Posterior vena cava (tissue), 2 donors: ENCODE measurements around the gene RPF1. TPM values are rescaled to one million over a fixed set of nuclear protein-coding genes. Genes with fewer than 3 reads are reported as not detected.
A peak's percentile ranks its signal among the peaks of the same experiment; 100 is the strongest.
"Not testable (repeated sequence)": the region's sequence is repeated elsewhere in the genome, so short reads cannot be mapped to it uniquely, and the experiment has no call there.

Experiments used
- DNase-seq: peaks from one replicate; pipeline ENCODE4 v3.0.0-alpha.2; 2020; ENCODE audit warnings: low spot score
- intact Hi-C, 2 donors: fragments of 100-400 bp; cut with DNase I; formaldehyde crosslinking; loops; one replicate each; pipeline versions ENCODE4 v1.14.1 to v1.14.2; 2022 to 2023
- long read RNA-seq, 2 donors: library from polyadenylated mRNA; unstranded; transcript quantifications; one replicate each; pipeline ENCODE4 v2.0.0, GENCODE V29; 2020 to 2021
- total RNA-seq, 2 donors: library from RNA; stranded (reverse); fragmentation: NEBNext Ultra II Directional; extraction: Animal tissue kit (Norgen Biotek cat#: 25700); gene quantifications; one replicate each; pipeline ENCODE4 v1.2.1, GENCODE V29; 2021
- donor health status: DM: yes; HTN: yes; CAD: no.
- donor health status: DM: yes; HTN: yes; CAD: no.

RPF1 gene, protein sequence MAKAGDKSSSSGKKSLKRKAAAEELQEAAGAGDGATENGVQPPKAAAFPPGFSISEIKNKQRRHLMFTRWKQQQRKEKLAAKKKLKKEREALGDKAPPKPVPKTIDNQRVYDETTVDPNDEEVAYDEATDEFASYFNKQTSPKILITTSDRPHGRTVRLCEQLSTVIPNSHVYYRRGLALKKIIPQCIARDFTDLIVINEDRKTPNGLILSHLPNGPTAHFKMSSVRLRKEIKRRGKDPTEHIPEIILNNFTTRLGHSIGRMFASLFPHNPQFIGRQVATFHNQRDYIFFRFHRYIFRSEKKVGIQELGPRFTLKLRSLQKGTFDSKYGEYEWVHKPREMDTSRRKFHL
- total RNA-seq: 10 to 100 TPM; 23.2 to 27.3 TPM
- long read RNA-seq, donor 1, partial matches to known transcripts: 1 of 5 reads
- long read RNA-seq, donor 1, other reads (novel, unspliced or antisense): 0 of 5 reads
- long read RNA-seq, donor 2, transcript RPF1-201 (9 exons, 1,385 nt): major isoform, 26 of 28 reads
- long read RNA-seq, donor 2, partial matches to known transcripts: 1 of 28 reads
- long read RNA-seq, donor 2, other reads (novel, unspliced or antisense): 1 of 28 reads

- peak; percentile 90 for DNase-seq
- intact Hi-C loops: no loop called here
Observed at GRCh38 chr1:84478876-84479868, at the start of gene RPF1. Gene RPF1 (plus strand): TSS chr1:84479266. CDS start chr1:84479282, 16 bp downstream.

- DNase-seq: no peak
- intact Hi-C loops: loop anchor here (5.0 to 10.0 kb wide), 2 partner anchors 286 to 293 kb away; partner anchors contain the start of gene PRKACB (in 1 of the 2)
Observed at GRCh38 chr1:84430546-84430945, 48.5 kb upstream of the RPF1 start.

GRCh38 chr1:84433258-84434080, 45.6 kb upstream of the RPF1 start:
- DNase-seq: no peak
- intact Hi-C loops: loop anchor here (5.0 to 10.0 kb wide), 2 partner anchors 289 to 296 kb away; partner anchors contain the start of gene PRKACB (in 1 of the 2)

GRCh38 chr1:84434081-84434769, 44.8 kb upstream of the RPF1 start:
- DNase-seq: no peak
- intact Hi-C loops: loop anchor here (5.0 to 10.0 kb wide), 2 partner anchors 289 to 297 kb away; partner anchors contain the start of gene PRKACB (in 1 of the 2)

DNA sequence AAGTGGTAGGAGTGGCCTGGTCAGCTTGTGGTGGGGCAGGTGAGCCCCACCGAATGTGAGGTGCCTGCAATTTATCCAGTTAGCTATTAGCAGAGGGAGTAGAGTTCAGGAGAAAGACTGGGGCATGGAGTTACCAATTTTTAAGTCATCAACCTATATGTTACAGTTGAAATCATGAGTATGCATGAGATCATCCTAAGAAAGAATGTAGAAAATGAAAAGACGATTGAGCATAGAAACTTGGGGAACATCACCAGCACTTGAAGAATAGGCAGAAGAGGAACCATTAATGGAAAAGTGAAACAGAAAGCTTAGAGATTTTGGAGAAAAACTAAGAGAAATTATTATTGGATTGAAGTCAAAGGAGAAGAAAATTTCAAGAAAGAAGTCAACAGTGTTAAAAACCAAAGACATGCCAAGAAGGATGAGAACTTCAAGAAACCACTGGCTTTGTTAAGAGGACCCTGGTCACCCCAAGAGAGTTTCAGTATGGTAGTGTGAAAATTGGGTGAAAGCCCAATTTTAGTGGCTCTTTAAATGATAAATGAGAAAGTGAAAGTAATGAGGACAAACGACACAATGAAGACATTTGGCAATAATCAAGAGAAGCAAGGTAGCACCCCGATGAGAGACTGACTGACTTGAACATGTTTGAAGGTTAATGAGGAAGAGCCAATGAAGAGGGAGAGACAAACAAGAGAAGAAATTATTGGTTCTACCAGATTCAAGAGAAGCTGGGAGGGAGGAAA, 44.1 kb upstream of the RPF1 start:
- DNase-seq: no peak
- intact Hi-C loops: loop anchor here (5.0 to 10.0 kb wide), 2 partner anchors 290 to 298 kb away; partner anchors contain the start of gene PRKACB (in 1 of the 2)

- intact Hi-C loops: loop anchor here in 1 of 2 donors (10.0 kb wide), 1 partner anchor 292 kb away; the partner anchor contains the start of gene PRKACB
- no peak for DNase-seq
Observed at GRCh38 chr1:84436876-84437655, 42.0 kb upstream of the RPF1 start.

DNA sequence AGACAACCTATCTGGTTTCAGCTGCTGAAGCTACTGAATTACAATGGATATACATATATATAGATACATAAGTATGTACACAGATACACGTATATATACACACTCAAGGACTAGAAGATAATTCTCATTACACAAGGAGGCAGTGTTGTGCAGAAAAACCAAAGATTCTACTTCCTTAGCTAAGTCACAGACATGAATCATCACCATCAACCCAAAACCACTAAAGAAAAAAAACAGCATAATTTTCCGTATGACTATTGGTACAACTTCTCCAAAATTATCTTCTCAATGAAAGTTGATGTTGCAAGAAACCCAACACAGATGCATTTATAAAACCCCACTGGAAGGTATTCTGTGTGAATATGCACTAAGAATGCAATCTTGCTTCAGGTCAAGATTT, 36.8 kb upstream of the RPF1 start:
- no peak for DNase-seq
- intact Hi-C loops: loop anchor here (5.0 to 10.0 kb wide), 2 partner anchors 313 to 330 kb away; no protein-coding TSS in a partner anchor

DNA sequence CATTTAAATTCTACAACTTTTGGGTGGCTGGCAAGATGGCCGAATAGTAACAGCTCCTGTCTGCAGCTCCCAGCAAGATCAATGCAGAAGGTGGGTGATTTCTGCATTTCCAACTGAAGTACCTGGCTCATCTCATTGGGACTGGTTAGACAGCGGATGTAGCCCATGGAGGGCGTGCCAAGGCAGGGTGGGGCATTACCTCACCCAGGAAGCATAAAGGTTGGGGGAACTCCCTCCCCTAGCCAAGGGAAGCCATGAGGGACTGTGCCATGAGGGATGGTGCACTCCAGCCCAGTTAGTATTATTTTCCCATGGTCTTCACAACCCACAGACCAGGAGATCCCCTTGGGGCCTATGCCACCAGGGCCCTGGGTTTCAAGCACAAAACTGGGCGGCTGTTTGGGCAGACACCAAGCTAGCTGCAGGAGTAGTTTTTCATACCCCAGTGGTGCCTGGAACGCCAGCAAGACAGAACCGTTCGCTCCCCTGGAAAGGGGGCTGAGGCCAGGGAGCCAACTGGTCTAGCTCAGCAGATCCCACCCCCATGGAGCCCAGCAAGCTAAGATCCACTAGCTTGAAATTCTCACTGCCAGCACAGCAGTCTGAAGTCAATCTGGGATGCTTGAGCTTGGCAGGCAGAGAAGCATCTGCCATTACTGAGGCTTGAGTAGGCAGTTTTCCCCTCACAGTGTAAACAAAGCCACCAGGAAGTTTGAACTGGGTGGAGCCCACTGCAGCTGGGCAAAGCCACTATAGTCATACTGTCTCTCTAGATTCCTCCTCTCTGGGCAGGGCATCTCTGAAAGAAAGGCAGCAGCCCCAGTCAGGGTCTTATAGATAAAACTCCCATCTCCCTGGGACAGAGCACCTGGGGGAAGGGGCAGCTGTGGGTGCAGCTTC, 36.1 kb upstream of the RPF1 start:
- intact Hi-C loops: loop anchor here (5.0 to 10.0 kb wide), 2 partner anchors 312 to 329 kb away; no protein-coding TSS in a partner anchor
- not testable (repeated sequence) for DNase-seq

DNA sequence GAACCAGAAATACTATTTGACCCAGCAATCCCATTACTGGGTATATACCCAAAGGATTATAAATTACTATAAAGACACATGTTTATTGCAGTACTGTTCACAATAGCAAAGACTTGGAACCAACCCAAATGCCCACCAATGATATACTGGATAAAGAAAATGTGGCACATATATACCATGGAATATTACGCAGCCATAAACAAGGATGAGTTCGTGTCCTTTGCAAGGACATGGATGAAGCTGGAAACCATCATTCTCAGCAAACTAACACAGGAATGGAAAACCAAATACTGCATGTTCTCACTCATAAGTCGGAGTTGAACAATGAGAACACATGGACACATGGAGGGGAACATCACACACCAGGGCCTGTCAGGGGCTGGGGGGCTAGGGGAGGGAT, 30.4 kb upstream of the RPF1 start:
- intact Hi-C loops: loop anchor here in 1 of 2 donors (10.0 kb wide), 1 partner anchor 306 kb away; no protein-coding TSS in a partner anchor
- not testable (repeated sequence) for DNase-seq

DNA sequence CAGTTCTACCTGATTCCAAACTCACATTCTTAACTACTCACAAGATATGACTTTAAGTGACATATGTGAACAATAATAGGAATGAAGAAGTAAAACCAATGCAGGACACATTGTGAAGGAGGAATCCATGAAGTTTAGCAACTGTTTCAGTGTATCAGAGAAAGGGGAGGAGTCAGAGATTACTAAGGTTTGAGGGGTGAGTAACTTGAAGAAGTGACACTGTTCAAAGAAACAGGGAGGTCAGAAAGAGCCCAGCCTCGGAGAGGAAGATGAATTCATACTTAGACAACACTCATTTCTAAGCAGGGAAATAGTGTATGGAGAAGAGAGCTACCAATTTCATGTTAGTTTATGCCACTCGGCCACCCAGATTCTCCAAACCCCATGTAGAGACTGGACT, 28.2 kb upstream of the RPF1 start:
- intact Hi-C loops: loop anchor here (10.0 kb wide), 2 partner anchors 154 to 164 kb away; no protein-coding TSS in a partner anchor
- DNase-seq: no peak

DNA sequence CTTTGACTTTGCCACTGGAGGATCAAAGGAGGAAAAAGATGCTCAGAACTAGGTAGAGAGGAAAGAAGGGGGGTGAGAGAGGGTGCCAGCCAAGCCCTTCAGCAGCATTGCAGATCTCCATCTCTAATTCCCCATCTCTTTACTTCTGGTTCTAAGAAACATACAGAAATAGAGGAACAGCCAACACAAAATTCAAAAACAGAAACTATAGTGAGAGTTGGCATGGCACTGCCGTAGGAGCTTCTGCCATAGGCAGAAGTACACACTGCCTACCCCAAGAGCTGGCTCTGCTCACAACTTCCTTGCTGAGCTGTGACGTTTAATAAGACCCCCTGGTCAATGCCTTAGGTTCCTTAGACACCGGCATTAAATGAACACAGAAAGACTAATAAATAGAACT, 26.6 kb upstream of the RPF1 start:
- intact Hi-C loops: loop anchor here (10.0 kb wide), 2 partner anchors 152 to 162 kb away; no protein-coding TSS in a partner anchor
- DNase-seq: no peak

- no peak for DNase-seq
- intact Hi-C loops: no loop called here
Observed at GRCh38 chr1:84462118-84462517, 16.9 kb upstream of the RPF1 start.

- intact Hi-C loops: no loop called here
Observed at GRCh38 chr1:84467298-84467697, 11.8 kb upstream of the RPF1 start.

DNA sequence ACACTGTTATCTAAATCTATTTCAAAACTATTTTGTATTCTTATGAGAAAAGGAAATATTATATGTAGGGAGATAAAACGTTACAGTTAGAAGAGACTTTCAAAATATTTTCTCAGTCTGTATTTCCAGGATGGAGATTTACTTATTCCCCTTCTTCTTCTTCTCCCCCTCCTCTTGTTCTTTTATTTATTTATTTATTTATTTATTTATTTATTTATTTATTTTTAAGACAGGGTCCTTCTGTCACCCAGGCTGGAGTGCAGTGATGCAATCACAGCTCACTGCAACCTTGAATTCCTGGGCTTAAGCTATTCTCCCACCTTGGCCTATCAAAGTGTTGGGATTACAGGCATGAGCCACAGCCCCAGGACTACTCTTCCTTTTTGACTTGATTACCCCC, 2.8 kb upstream of the RPF1 start:
- DNase-seq: no peak
- intact Hi-C loops: no loop called here

More at GRCh38 chr1:84467298-84467697, 11.8 kb upstream of the RPF1 start:
- no peak for DNase-seq

DNA sequence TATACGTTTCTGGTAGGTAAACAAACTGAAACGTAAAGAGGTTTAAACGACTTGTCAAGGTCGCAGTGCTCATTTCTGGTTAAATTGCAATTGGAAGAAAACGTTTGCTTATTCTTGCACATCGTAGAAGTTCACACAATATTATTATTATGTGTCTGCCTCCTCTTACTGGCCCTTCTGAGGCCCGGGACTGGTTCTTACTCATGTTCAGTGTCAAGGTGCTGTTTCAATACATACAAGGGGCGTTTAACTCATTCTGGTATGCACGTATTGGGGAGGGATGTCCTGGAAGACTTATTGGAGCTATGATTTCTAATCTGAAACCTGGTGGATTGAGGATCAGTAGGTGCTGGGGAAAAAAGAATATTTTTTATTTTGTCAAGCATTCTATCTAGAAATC, 932 bp downstream of the RPF1 start:
- DNase-seq: no peak
- intact Hi-C loops: no loop called here
